ENCODE measurements around the gene NEK7. TPM values are rescaled to one million over a fixed set of nuclear protein-coding genes. Genes with fewer than 3 reads are reported as not detected.

The NEK7 gene
- total RNA-seq, 1 donor from 2014 or later: 34.7 TPM

DNA sequence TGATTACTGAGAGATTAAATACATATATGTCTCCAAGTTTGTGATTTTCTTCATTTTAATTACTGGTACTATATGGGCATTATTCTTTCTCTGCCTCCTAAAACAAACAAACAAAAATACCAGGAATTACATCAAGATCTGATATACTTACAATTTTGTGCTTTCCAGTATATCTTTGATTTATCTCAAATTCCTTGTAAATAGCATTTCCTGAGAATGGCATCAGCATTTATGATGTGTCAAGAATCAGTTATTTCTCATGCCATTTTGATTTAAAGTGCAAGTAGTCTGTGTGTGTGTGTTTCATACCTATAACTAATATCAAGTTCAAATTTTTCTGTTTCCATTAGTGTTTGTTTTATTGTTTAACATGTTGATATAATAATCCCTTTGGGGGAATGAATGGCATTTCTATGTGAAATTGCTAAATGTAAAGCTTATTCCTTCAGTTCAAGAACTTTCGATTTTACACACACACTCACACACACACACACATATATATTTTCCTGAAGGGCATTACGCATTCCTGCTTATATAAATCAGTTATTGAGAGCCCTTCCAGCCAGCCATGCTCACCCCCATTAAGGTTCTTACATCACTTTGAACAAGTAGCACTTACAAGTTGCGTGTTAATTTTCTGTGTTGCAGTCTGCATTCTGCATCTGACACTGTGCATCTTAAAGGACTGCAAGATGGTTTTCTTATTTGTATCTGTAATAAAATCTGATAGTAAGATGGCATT lies 102.7 kb downstream of the NEK7 start:
- H3K4me3 ChIP-seq: no peak overlapping the region
- no peaks in the 10 kb centered on the region for H3K27me3 ChIP-seq
- no peak overlapping the region for H3K4me2 ChIP-seq
- TF ChIP-seq CTCF (IDR thresholded peaks at IDR 0.05): no peak
- H3K9ac ChIP-seq: no peak overlapping the region
- Mint-ChIP-seq H3K36me3 (no peaks in the 10 kb centered on the region), H3K27me3 (ENCODE audit: insufficient read depth, low read depth) (no peaks in the 10 kb centered on the region), H3K9me3 (no peaks in the 10 kb centered on the region), H3K27ac (peak overlapping the region; percentile 21), H3K4me1 (peaks cover 5% of the 10 kb centered on the region), H3K4me3 (no peak overlapping the region)
- no peak for DNase-seq (ENCODE audit: low spot score)
- peaks cover 17% of the 10 kb centered on the region for H3K4me1 ChIP-seq
- no peaks in the 10 kb centered on the region for H3K9me3 ChIP-seq (ENCODE audit: low read depth)
- H3K79me2 ChIP-seq (ENCODE audit: low read depth): no peaks in the 10 kb centered on the region
- H4K20me1 ChIP-seq (ENCODE audit: low read depth): no peaks in the 10 kb centered on the region
- no peak overlapping the region for H2AFZ ChIP-seq (replicated peaks)
- no peak overlapping the region for H3K27ac ChIP-seq
- no peaks in the 10 kb centered on the region for H3K36me3 ChIP-seq
- no peaks in the 10 kb centered on the region for H3F3A ChIP-seq (ENCODE audit: low read depth)

DNA sequence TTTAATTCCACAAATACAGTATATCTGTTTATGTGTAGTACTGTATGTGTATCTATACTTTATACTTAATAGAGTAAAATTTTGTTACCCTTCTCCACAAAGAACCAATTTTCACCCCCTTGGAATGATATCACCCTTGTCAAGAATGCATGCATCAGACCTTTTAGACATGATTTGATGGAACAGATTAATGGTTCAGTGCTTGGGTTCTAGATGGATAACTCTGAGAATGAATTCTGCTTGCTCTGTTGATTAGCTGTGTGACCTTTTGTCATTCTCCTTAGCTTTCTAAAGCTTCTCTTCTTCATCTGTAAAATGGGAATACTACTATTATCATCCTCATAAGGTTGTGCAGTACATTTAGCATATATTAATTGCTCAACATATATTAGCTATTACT lies 105.1 kb downstream of the NEK7 start:
- Histone ChIP-seq H3K9me3 (ENCODE audit: low read depth) (no peaks in the 10 kb centered on the region), H3F3A (ENCODE audit: low read depth) (no peaks in the 10 kb centered on the region), H3K36me3 (no peaks in the 10 kb centered on the region), H2AFZ (replicated peaks) (no peak overlapping the region), H3K27ac (no peak overlapping the region), H3K4me3 (no peak overlapping the region), H3K27me3 (no peaks in the 10 kb centered on the region), H3K79me2 (ENCODE audit: low read depth) (no peaks in the 10 kb centered on the region), H3K4me1 (peaks cover 7% of the 10 kb centered on the region), H4K20me1 (ENCODE audit: low read depth) (no peaks in the 10 kb centered on the region), H3K4me2 (no peak overlapping the region), H3K9ac (no peak overlapping the region)
- Mint-ChIP-seq H3K4me3 (no peak overlapping the region), H3K27ac (no peak overlapping the region), H3K9me3 (no peaks in the 10 kb centered on the region), H3K27me3 (ENCODE audit: insufficient read depth, low read depth) (no peaks in the 10 kb centered on the region), H3K36me3 (no peaks in the 10 kb centered on the region), H3K4me1 (peaks cover 4% of the 10 kb centered on the region)
- TF ChIP-seq CTCF (IDR thresholded peaks at IDR 0.05) (no peak), EZH2 (IDR thresholded peaks at IDR 0.05) (no peak), EZH2phosphoT487 (IDR thresholded peaks at IDR 0.05) (no peak)
- no peak for DNase-seq (ENCODE audit: low spot score)

DNA sequence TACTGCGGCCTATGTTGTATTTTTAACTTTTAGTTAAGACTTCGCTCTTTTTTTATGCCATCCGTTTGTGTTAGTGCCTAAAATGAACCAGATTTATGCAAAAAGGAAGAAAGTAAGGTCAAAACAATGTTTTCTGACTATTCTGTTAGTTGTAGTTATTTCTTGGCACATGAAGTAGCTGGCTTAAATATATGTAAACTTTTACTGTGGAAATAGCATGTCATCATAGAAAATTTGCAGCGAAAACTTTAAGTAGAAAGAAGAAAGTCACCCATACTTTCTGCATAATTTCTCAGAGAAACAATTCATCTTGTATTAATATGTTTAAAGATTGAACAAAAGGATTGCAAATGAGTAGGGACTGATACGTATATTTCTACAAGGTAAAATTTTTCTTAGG lies 106.4 kb downstream of the NEK7 start:
- no peaks in the 10 kb centered on the region for H3K9me3 ChIP-seq (ENCODE audit: low read depth)
- peaks cover 6% of the 10 kb centered on the region for H3K4me1 ChIP-seq
- H2AFZ ChIP-seq (replicated peaks): no peak overlapping the region
- H3K9ac ChIP-seq: no peak overlapping the region
- H3K27ac ChIP-seq: no peak overlapping the region
- Mint-ChIP-seq H3K4me1 (peaks cover 4% of the 10 kb centered on the region), H3K9me3 (no peaks in the 10 kb centered on the region), H3K4me3 (no peak overlapping the region), H3K36me3 (no peaks in the 10 kb centered on the region), H3K27ac (no peak overlapping the region), H3K27me3 (ENCODE audit: insufficient read depth, low read depth) (no peaks in the 10 kb centered on the region)
- no peaks in the 10 kb centered on the region for H3F3A ChIP-seq (ENCODE audit: low read depth)
- TF ChIP-seq EZH2 (IDR thresholded peaks at IDR 0.05): no peak
- no peak for TF ChIP-seq CTCF (IDR thresholded peaks at IDR 0.05)
- TF ChIP-seq EZH2phosphoT487 (IDR thresholded peaks at IDR 0.05): no peak
- H4K20me1 ChIP-seq (ENCODE audit: low read depth): no peaks in the 10 kb centered on the region
- H3K36me3 ChIP-seq: no peaks in the 10 kb centered on the region
- no peaks in the 10 kb centered on the region for H3K79me2 ChIP-seq (ENCODE audit: low read depth)
- no peak for DNase-seq (ENCODE audit: low spot score)
- H3K4me2 ChIP-seq: no peak overlapping the region
- H3K4me3 ChIP-seq: no peak overlapping the region
- no peaks in the 10 kb centered on the region for H3K27me3 ChIP-seq
